Measurements from ENCODE around the gene FBXL16.
"Not testable (repeated sequence)": the region's sequence is repeated elsewhere in the genome, so short reads cannot be mapped to it uniquely, and the experiment has no call there.

The FBXL16 gene

GRCh38 chr16:722835-723633, 17.4 kb upstream of the FBXL16 start:
- no peak for DNase-seq (ENCODE audit: low read depth)

- no peak for DNase-seq (ENCODE audit: low read depth)
Observed at GRCh38 chr16:721765-722540, 16.4 kb upstream of the FBXL16 start.

- DNase-seq (ENCODE audit: low read depth): peak; percentile 72
Observed at GRCh38 chr16:720990-721764, 15.6 kb upstream of the FBXL16 start, which contains the start of gene ANTKMT. Gene ANTKMT, plus strand, starts transcription at chr16:721146. Its CDS starts 129 bp downstream, at chr16:721275.

GRCh38 chr16:720447-720989, 14.9 kb upstream of the FBXL16 start:
- DNase-seq (ENCODE audit: low read depth): peak; percentile 58

- DNase-seq (ENCODE audit: low read depth): no peak
Observed at GRCh38 chr16:719815-720446, 14.3 kb upstream of the FBXL16 start.

GRCh38 chr16:718922-719321, 13.3 kb upstream of the FBXL16 start:
- no peak for DNase-seq (ENCODE audit: low read depth)

GRCh38 chr16:718389-718788, 12.8 kb upstream of the FBXL16 start:
- no peak for DNase-seq (ENCODE audit: low read depth)

GRCh38 chr16:717450-718245, 12.0 kb upstream of the FBXL16 start:
- no peak for DNase-seq (ENCODE audit: low read depth)

- no peak for DNase-seq (ENCODE audit: low read depth)
Observed at GRCh38 chr16:716768-717325, 11.2 kb upstream of the FBXL16 start.

- no peak for DNase-seq (ENCODE audit: low read depth)
Observed at GRCh38 chr16:716200-716568, 10.6 kb upstream of the FBXL16 start.

GRCh38 chr16:715477-716199, 10.0 kb upstream of the FBXL16 start:
- no peak for DNase-seq (ENCODE audit: low read depth)

- DNase-seq (ENCODE audit: low read depth): no peak
Observed at GRCh38 chr16:714558-715476, 9.2 kb upstream of the FBXL16 start, which contains the start of gene METRN. Gene METRN, plus strand, starts transcription at chr16:715118. Its CDS starts 172 bp downstream, at chr16:715290.

GRCh38 chr16:714079-714478, 8.5 kb upstream of the FBXL16 start:
- DNase-seq (ENCODE audit: low read depth): no peak

- not testable (repeated sequence) for DNase-seq (ENCODE audit: low read depth)
Observed at GRCh38 chr16:712740-713250, 7.2 kb upstream of the FBXL16 start.

GRCh38 chr16:711548-712320, 6.1 kb upstream of the FBXL16 start:
- no peak for DNase-seq (ENCODE audit: low read depth)

GRCh38 chr16:711084-711483, 5.5 kb upstream of the FBXL16 start:
- no peak for DNase-seq (ENCODE audit: low read depth)

- no peak for DNase-seq (ENCODE audit: low read depth)
Observed at GRCh38 chr16:710500-711075, 5.0 kb upstream of the FBXL16 start.

All from CMK (cell line).